SU-DHL-6 (cell line): ENCODE data around the gene SLC13A2.

Experiments used
- EZH2phosphoT487 ChIP-seq: fragments of 200-600 bp; sonication (generic), shearing (Covaris generic); conservative IDR thresholded peaks from 2 replicates; pipeline ENCODE4 v1.6.1; 2018; ENCODE audit warnings: mild to moderate bottlenecking, antibody characterized with exemption, low read length, moderate library complexity, mixed read lengths
- TF ChIP-seq, protein P1 (sequence below): fragments of 200-600 bp; sonication (generic); IDR thresholded peaks from one replicate; pipeline ENCODE4 v1.5.1; 2017; ENCODE audit warnings: antibody characterized with exemption, mild to moderate bottlenecking, low read length, moderate library complexity; ENCODE audit not compliant: insufficient read depth, poor library complexity, severe bottlenecking

DNA sequence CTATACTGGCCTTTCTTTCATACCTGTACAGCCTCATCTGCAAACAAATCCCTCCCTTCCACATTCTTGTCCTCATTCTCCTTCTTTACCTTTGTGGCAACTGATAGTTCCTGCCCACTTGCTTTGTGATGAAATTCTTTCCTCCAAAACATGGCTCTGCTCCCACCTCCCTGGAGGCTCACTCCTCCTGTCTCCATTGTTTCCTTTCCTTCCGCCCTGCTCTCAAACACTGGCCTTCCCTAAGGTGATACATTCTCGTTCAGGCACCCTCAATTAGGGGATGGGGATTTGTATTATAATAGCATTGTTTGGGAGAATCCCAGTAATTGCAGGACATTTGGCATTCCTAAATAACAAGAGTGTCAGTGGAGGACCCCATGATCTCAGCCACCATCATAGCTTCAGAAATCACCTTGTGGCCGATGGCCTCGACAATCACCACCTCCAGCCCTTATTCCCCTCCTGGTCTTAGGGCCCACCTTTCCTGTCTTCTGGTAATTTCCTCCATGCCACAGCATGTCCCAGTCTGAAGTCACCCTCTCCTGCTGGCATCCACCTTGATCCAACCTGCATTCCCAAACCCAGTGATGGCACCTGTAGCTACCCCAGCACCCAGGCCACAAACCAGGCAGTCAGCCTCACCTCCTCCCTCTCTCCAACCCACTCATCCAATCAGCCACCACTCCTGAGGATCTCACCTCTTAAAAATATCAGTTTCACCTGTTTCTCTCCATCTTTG lies 71.1 kb downstream of the SLC13A2 start:
- TF ChIP-seq, protein P1, sequence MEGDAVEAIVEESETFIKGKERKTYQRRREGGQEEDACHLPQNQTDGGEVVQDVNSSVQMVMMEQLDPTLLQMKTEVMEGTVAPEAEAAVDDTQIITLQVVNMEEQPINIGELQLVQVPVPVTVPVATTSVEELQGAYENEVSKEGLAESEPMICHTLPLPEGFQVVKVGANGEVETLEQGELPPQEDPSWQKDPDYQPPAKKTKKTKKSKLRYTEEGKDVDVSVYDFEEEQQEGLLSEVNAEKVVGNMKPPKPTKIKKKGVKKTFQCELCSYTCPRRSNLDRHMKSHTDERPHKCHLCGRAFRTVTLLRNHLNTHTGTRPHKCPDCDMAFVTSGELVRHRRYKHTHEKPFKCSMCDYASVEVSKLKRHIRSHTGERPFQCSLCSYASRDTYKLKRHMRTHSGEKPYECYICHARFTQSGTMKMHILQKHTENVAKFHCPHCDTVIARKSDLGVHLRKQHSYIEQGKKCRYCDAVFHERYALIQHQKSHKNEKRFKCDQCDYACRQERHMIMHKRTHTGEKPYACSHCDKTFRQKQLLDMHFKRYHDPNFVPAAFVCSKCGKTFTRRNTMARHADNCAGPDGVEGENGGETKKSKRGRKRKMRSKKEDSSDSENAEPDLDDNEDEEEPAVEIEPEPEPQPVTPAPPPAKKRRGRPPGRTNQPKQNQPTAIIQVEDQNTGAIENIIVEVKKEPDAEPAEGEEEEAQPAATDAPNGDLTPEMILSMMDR = no peak
- no peak for TF ChIP-seq EZH2phosphoT487
